Measurements from ENCODE around the gene MLPH. TPM values are rescaled to one million over a fixed set of nuclear protein-coding genes. Genes with fewer than 3 reads are reported as not detected.

Gene MLPH
- total and polyA plus RNA-seq, 2 experiments from 2014 or later = 8.1 to 10.8 TPM

- no peaks in the 10 kb centered on the region for H4K20me1 ChIP-seq (ENCODE audit: insufficient read depth)
- H3K4me3 ChIP-seq = no peak overlapping the region
- no peak for DNase-seq
- H3K36me3 ChIP-seq (ENCODE audit: low read depth) = no peaks in the 10 kb centered on the region
- H3K27ac ChIP-seq = no peak overlapping the region
- peaks cover 41% of the 10 kb centered on the region for H3K4me1 ChIP-seq (ENCODE audit: insufficient read depth)
- H3K27me3 ChIP-seq (replicated peaks; ENCODE audit: insufficient read depth) = no peaks in the 10 kb centered on the region
- 95 to 97% methylated on average over 2 of the region's 2 CpGs for WGBS, 2 experiments (ENCODE audit: low coverage in 1 of 2, low lambda C conversion rate in 2 of 2, missing lambda C conversion rate in 2 of 2)
- peaks cover 5% of the 10 kb centered on the region; the same call in 1 of the 2 replicates for H3K9me2 ChIP-seq (ENCODE audit: insufficient read depth)
- H3K4me2 ChIP-seq (ENCODE audit: unreplicated experiment) = no peak overlapping the region
- H3F3A ChIP-seq (ENCODE audit: insufficient read depth) = peaks cover 18% of the 10 kb centered on the region
- in situ Hi-C loops (cut with MboI) = no loop called here
- no peaks in the 10 kb centered on the region for H3K79me2 ChIP-seq (ENCODE audit: insufficient read depth)
- H2AFZ ChIP-seq = no peak overlapping the region
- H3K9ac ChIP-seq = no peak overlapping the region
- H3K9me3 ChIP-seq (ENCODE audit: low read depth) = no peaks in the 10 kb centered on the region
- no peak for TF ChIP-seq EZH2phosphoT487 (IDR thresholded peaks at IDR 0.05; ENCODE audit: insufficient read depth, low read depth)
- no peak for TF ChIP-seq EZH2 (IDR thresholded peaks at IDR 0.05; ENCODE audit: insufficient read depth, poor library complexity, severe bottlenecking)
Measured at GRCh38 chr2:237457388-237457941, 29.6 kb upstream of the MLPH start.

GRCh38 chr2:237458519-237458918 lies 28.5 kb upstream of the MLPH start:
- Histone ChIP-seq H3K79me2 (ENCODE audit: insufficient read depth) (no peaks in the 10 kb centered on the region), H3F3A (ENCODE audit: insufficient read depth) (peaks cover 18% of the 10 kb centered on the region), H3K9me3 (ENCODE audit: low read depth) (no peaks in the 10 kb centered on the region), H3K27ac (peak overlapping the region; percentile 85), H3K9me2 (ENCODE audit: insufficient read depth) (peaks cover 5% of the 10 kb centered on the region; the same call in 1 of the 2 replicates), H2AFZ (no peak overlapping the region), H3K4me2 (ENCODE audit: unreplicated experiment) (peak overlapping the region; percentile 22), H3K36me3 (ENCODE audit: low read depth) (no peaks in the 10 kb centered on the region), H3K9ac (no peak overlapping the region; the same call in 1 of the 2 replicates), H3K4me1 (ENCODE audit: insufficient read depth) (peaks cover 37% of the 10 kb centered on the region), H3K27me3 (replicated peaks; ENCODE audit: insufficient read depth) (no peaks in the 10 kb centered on the region), H3K4me3 (no peak overlapping the region), H4K20me1 (ENCODE audit: insufficient read depth) (no peaks in the 10 kb centered on the region)
- in situ Hi-C loops (cut with MboI) = no loop called here
- no peak for TF ChIP-seq EZH2 (IDR thresholded peaks at IDR 0.05; ENCODE audit: insufficient read depth, poor library complexity, severe bottlenecking)
- TF ChIP-seq EZH2phosphoT487 (IDR thresholded peaks at IDR 0.05; ENCODE audit: insufficient read depth, low read depth) = no peak
- no peak for DNase-seq
- 54 to 63% methylated on average over 1 of the region's 1 CpG for WGBS, 2 experiments (ENCODE audit: low coverage in 1 of 2, low lambda C conversion rate in 2 of 2, missing lambda C conversion rate in 2 of 2)

GRCh38 chr2:237459226-237459625 lies 27.8 kb upstream of the MLPH start:
- H3F3A ChIP-seq (ENCODE audit: insufficient read depth) = peaks cover 18% of the 10 kb centered on the region
- no peak overlapping the region for H3K4me3 ChIP-seq
- no peaks in the 10 kb centered on the region for H3K27me3 ChIP-seq (replicated peaks; ENCODE audit: insufficient read depth)
- H2AFZ ChIP-seq = no peak overlapping the region
- H3K9ac ChIP-seq = peak overlapping the region; percentile 43
- H4K20me1 ChIP-seq (ENCODE audit: insufficient read depth) = no peaks in the 10 kb centered on the region
- 69 to 75% methylated on average over 4 of the region's 4 CpGs for WGBS, 2 experiments (ENCODE audit: low coverage in 1 of 2, low lambda C conversion rate in 2 of 2, missing lambda C conversion rate in 2 of 2)
- no peaks in the 10 kb centered on the region for H3K36me3 ChIP-seq (ENCODE audit: low read depth)
- H3K9me2 ChIP-seq (ENCODE audit: insufficient read depth) = peaks cover 5% of the 10 kb centered on the region; the same call in 1 of the 2 replicates
- TF ChIP-seq EZH2phosphoT487 (IDR thresholded peaks at IDR 0.05; ENCODE audit: insufficient read depth, low read depth) (no peak), EZH2 (IDR thresholded peaks at IDR 0.05; ENCODE audit: insufficient read depth, poor library complexity, severe bottlenecking) (no peak)
- peaks cover 37% of the 10 kb centered on the region for H3K4me1 ChIP-seq (ENCODE audit: insufficient read depth)
- peak overlapping the region; percentile 22 for H3K4me2 ChIP-seq (ENCODE audit: unreplicated experiment)
- in situ Hi-C loops (cut with MboI) = no loop called here
- H3K9me3 ChIP-seq (ENCODE audit: low read depth) = no peaks in the 10 kb centered on the region
- peak overlapping the region; percentile 85 for H3K27ac ChIP-seq
- peak; percentile 53 for DNase-seq
- no peaks in the 10 kb centered on the region for H3K79me2 ChIP-seq (ENCODE audit: insufficient read depth)

GRCh38 chr2:237459741-237460174 lies 27.3 kb upstream of the MLPH start:
- H3K9me3 ChIP-seq (ENCODE audit: low read depth) = no peaks in the 10 kb centered on the region
- no peaks in the 10 kb centered on the region for H3K27me3 ChIP-seq (replicated peaks; ENCODE audit: insufficient read depth)
- in situ Hi-C loops (cut with MboI) = no loop called here
- H3K79me2 ChIP-seq (ENCODE audit: insufficient read depth) = no peaks in the 10 kb centered on the region
- peak overlapping the region; percentile 43 for H3K9ac ChIP-seq
- no peaks in the 10 kb centered on the region for H4K20me1 ChIP-seq (ENCODE audit: insufficient read depth)
- no peaks in the 10 kb centered on the region for H3K36me3 ChIP-seq (ENCODE audit: low read depth)
- TF ChIP-seq EZH2 (IDR thresholded peaks at IDR 0.05; ENCODE audit: insufficient read depth, poor library complexity, severe bottlenecking) (no peak), EZH2phosphoT487 (IDR thresholded peaks at IDR 0.05; ENCODE audit: insufficient read depth, low read depth) (no peak)
- H3K4me2 ChIP-seq (ENCODE audit: unreplicated experiment) = peak overlapping the region; percentile 22
- 11 to 13% methylated on average over 3 of the region's 3 CpGs for WGBS, 2 experiments (ENCODE audit: low coverage in 1 of 2, low lambda C conversion rate in 2 of 2, missing lambda C conversion rate in 2 of 2)
- no peak overlapping the region for H3K4me3 ChIP-seq
- H2AFZ ChIP-seq = 0 out of 2 replicates have a peak overlapping the region, but pooled peaks have one; percentile 10
- peaks cover 37% of the 10 kb centered on the region for H3K4me1 ChIP-seq (ENCODE audit: insufficient read depth)
- H3K27ac ChIP-seq = peak overlapping the region; percentile 85
- DNase-seq = peak; percentile 91
- peaks cover 18% of the 10 kb centered on the region for H3F3A ChIP-seq (ENCODE audit: insufficient read depth)
- peaks cover 5% of the 10 kb centered on the region; the same call in 1 of the 2 replicates for H3K9me2 ChIP-seq (ENCODE audit: insufficient read depth)

All from GM23248 (cell line).